Transverse colon (tissue), 4 donors: ENCODE data around the gene CCDC63.

Experiments used
- POLR2AphosphoS5 ChIP-seq, 3 donors: sonication (generic); formaldehyde crosslinking; IDR thresholded peaks; one replicate each; pipeline ENCODE4 v1.6.1; 2016; ENCODE audit warnings: antibody characterized with exemption in 3 of 3
- TF ChIP-seq, protein P1 (sequence below), 5 experiments: fragments of 200-600 bp in 3 of 5; fragments of 450-650 bp in 2 of 5; sonication (generic) in 3 of 5; IDR thresholded peaks; 1 replicate in 2 of 5; 2 replicates in 3 of 5; pipeline ENCODE4 v1.5.1; 2016 to 2017; ENCODE audit warnings: antibody characterized with exemption in 5 of 5, inconsistent platforms in 3 of 5, mild to moderate bottlenecking in 2 of 5, moderate library complexity in 1 of 5

- TF ChIP-seq, protein P1, sequence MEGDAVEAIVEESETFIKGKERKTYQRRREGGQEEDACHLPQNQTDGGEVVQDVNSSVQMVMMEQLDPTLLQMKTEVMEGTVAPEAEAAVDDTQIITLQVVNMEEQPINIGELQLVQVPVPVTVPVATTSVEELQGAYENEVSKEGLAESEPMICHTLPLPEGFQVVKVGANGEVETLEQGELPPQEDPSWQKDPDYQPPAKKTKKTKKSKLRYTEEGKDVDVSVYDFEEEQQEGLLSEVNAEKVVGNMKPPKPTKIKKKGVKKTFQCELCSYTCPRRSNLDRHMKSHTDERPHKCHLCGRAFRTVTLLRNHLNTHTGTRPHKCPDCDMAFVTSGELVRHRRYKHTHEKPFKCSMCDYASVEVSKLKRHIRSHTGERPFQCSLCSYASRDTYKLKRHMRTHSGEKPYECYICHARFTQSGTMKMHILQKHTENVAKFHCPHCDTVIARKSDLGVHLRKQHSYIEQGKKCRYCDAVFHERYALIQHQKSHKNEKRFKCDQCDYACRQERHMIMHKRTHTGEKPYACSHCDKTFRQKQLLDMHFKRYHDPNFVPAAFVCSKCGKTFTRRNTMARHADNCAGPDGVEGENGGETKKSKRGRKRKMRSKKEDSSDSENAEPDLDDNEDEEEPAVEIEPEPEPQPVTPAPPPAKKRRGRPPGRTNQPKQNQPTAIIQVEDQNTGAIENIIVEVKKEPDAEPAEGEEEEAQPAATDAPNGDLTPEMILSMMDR (IDR thresholded peaks at IDR 0.05), result no peak
- TF ChIP-seq POLR2AphosphoS5 (IDR thresholded peaks at IDR 0.05), result no peak
Measured at GRCh38 chr12:110841007-110841406, 5.8 kb upstream of the CCDC63 start.
